Stimulated activated naive CD8-positive, alpha-beta T cell treated with anti-CD3 and anti-CD28 coated beads, Interleukin-15, amount 100 ng/mL, for 72 hours (primary cell): ENCODE measurements around the gene UNKL.

ENCODE experiments used
- ATAC-seq: fragments of 150-1000 bp; cut with Tn5 transposase; 2 replicates; pipeline ENCODE4 v1.10.0; 2021; ENCODE audit warnings: mild to moderate bottlenecking, moderate library complexity
- DNase-seq, 2 donors: peaks; one replicate each; pipeline ENCODE4 v3.0.0; 2021 to 2022
- H3K27ac Mint-ChIP-seq, 2 donors: one replicate each; pipeline ENCODE4 v1.8.0; 2022; ENCODE audit warnings: mild to moderate bottlenecking in 2 of 2, mixed read lengths in 2 of 2, moderate library complexity in 2 of 2
- H3K27me3 Mint-ChIP-seq: one replicate; pipeline ENCODE4 v1.8.0; 2022; ENCODE audit warnings: mixed read lengths
- H3K4me1 Mint-ChIP-seq: one replicate; pipeline ENCODE4 v1.8.0; 2022; ENCODE audit warnings: mild to moderate bottlenecking, mixed read lengths
- H3K4me3 Mint-ChIP-seq, 2 donors: one replicate each; pipeline ENCODE4 v1.8.0; 2022; ENCODE audit warnings: mild to moderate bottlenecking in 2 of 2, mixed read lengths in 2 of 2, moderate library complexity in 1 of 2
- H3K9me3 Mint-ChIP-seq, 2 donors: one replicate each; pipeline ENCODE4 v1.8.0; 2022; ENCODE audit warnings: mixed read lengths in 2 of 2

Gene UNKL

GRCh38 chr16:1366060-1366711, 48.3 kb downstream of the UNKL start:
- H3K4me3 Mint-ChIP-seq, result no peak overlapping the region
- H3K27me3 Mint-ChIP-seq, result no peaks in the 10 kb centered on the region
- H3K9me3 Mint-ChIP-seq, result no peaks in the 10 kb centered on the region
- DNase-seq (no peak), ATAC-seq (peak; percentile 1)
- peak overlapping the region in 1 of 2 donors; percentile 79 for H3K27ac Mint-ChIP-seq
- peaks cover 14% of the 10 kb centered on the region for H3K4me1 Mint-ChIP-seq

GRCh38 chr16:1364510-1364909, 50.0 kb downstream of the UNKL start:
- ATAC-seq (no peak), DNase-seq (no peak)
- peaks cover 14% of the 10 kb centered on the region for H3K4me1 Mint-ChIP-seq
- H3K27me3 Mint-ChIP-seq, result no peaks in the 10 kb centered on the region
- H3K27ac Mint-ChIP-seq, result peak overlapping the region in 1 of 2 donors; percentile 19
- H3K4me3 Mint-ChIP-seq, result no peak overlapping the region
- H3K9me3 Mint-ChIP-seq, result no peaks in the 10 kb centered on the region

GRCh38 chr16:1363501-1364041, 50.9 kb downstream of the UNKL start:
- ATAC-seq, result peak; percentile 93
- DNase-seq, result peak; percentile 74 to 75
- H3K27ac Mint-ChIP-seq, result peak overlapping the region in 1 of 2 donors; percentile 54
- H3K27me3 Mint-ChIP-seq, result no peaks in the 10 kb centered on the region
- H3K4me1 Mint-ChIP-seq, result peaks cover 14% of the 10 kb centered on the region
- H3K4me3 Mint-ChIP-seq, result no peak overlapping the region
- H3K9me3 Mint-ChIP-seq, result no peaks in the 10 kb centered on the region

GRCh38 chr16:1362807-1363206, 51.7 kb downstream of the UNKL start:
- Mint-ChIP-seq H3K27ac (peak overlapping the region in 1 of 2 donors; percentile 89), H3K4me3 (no peak overlapping the region), H3K27me3 (no peaks in the 10 kb centered on the region), H3K9me3 (no peaks in the 10 kb centered on the region), H3K4me1 (peaks cover 20% of the 10 kb centered on the region)
- ATAC-seq, result no peak
- no peak for DNase-seq

- no peak for DNase-seq
- ATAC-seq, result no peak
- peaks cover 20% of the 10 kb centered on the region for H3K4me1 Mint-ChIP-seq
- H3K9me3 Mint-ChIP-seq, result no peaks in the 10 kb centered on the region
- H3K27me3 Mint-ChIP-seq, result no peaks in the 10 kb centered on the region
- no peak overlapping the region for H3K27ac Mint-ChIP-seq
- H3K4me3 Mint-ChIP-seq, result no peak overlapping the region
These were observed 52.7 kb downstream of the UNKL start for GRCh38 chr16:1361685-1362360.

- DNase-seq (no peak), ATAC-seq (peak; percentile 31)
- H3K27ac Mint-ChIP-seq, result peak overlapping the region in 1 of 2 donors; percentile 42
- H3K9me3 Mint-ChIP-seq, result no peaks in the 10 kb centered on the region
- peaks cover 45% of the 10 kb centered on the region for H3K4me1 Mint-ChIP-seq
- no peak overlapping the region for H3K4me3 Mint-ChIP-seq
- no peaks in the 10 kb centered on the region for H3K27me3 Mint-ChIP-seq
These were observed 56.5 kb downstream of the UNKL start for GRCh38 chr16:1357906-1358566.

GRCh38 chr16:1356061-1356900, 58.2 kb downstream of the UNKL start:
- H3K4me3 Mint-ChIP-seq, result no peak overlapping the region
- DNase-seq (no peak), ATAC-seq (peak; percentile 1)
- H3K27me3 Mint-ChIP-seq, result no peaks in the 10 kb centered on the region
- H3K4me1 Mint-ChIP-seq, result peaks cover 49% of the 10 kb centered on the region
- H3K9me3 Mint-ChIP-seq, result no peaks in the 10 kb centered on the region
- H3K27ac Mint-ChIP-seq, result peak overlapping the region; percentile 57 to 99

DNA sequence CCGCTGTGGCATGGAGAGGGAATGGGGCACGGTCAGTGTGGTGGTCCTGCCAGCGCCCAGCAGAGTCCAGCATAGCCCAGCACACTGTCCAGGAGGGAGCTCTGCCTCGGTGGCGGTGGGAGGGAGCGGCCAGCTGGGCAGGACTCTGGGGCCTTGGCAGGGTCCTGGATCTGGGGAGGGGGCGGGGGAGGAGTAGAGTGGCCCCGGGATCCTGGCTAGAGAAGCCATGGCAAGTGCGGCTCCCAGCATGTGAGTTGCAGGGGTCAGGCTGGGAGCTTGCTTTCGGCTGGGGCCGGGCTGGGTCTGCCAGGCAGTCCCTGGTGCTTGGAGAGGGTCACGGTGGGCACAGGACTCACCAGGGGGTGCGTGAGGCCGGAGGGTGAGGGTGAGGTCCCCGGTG, 58.9 kb downstream of the UNKL start:
- H3K4me1 Mint-ChIP-seq, result peaks cover 52% of the 10 kb centered on the region
- no peaks in the 10 kb centered on the region for H3K9me3 Mint-ChIP-seq
- H3K27ac Mint-ChIP-seq, result peak overlapping the region in 1 of 2 donors; percentile 99
- no peak overlapping the region for H3K4me3 Mint-ChIP-seq
- no peaks in the 10 kb centered on the region for H3K27me3 Mint-ChIP-seq
- DNase-seq (no peak), ATAC-seq (no peak)

DNA sequence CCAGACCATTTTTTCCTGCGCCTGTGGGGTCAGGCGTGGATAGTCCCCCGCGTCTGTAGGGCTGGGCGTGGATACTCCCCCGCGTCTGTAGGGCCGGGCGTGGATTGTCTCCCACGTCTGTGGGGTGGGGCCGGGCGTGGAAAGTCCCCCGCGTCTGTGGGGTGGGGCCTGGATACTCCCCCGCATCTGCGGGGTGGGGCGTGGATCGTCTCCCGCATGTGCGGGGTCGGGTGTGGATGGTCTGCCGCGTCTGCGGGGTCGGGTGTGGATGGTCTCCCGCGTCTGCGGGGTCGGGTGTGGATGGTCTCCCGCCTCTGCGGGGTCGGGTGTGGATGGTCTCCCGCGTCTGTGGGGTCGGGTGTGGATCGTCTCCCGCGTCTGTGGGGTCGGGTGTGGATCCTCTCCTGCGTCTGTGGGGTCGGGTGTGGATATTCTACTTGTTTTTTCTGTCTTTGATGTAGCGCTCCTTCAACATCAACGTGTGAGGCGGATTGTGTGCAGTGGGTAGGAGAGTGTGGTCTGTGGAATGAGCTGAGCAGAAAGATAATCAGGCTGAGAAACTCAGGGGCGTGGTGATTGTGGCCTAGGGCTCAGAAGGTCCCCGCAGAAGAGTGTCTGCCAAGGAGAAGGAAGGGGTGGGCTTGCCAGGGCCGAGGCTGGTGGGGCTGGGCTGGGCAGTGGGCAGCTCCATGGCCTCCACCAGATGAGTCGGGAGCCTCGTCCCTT, 59.5 kb downstream of the UNKL start:
- ATAC-seq (no peak), DNase-seq (no peak)
- Mint-ChIP-seq H3K4me1 (peaks cover 59% of the 10 kb centered on the region), H3K27me3 (no peaks in the 10 kb centered on the region), H3K9me3 (no peaks in the 10 kb centered on the region), H3K27ac (peak overlapping the region in 1 of 2 donors; percentile 99), H3K4me3 (peak overlapping the region in 1 of 2 donors; percentile 28)

- DNase-seq, result peak; percentile 88 to 90
- Mint-ChIP-seq H3K27me3 (no peaks in the 10 kb centered on the region), H3K27ac (peak within 1 kb of the TSS; percentile 46 to 95), H3K9me3 (no peaks in the 10 kb centered on the region), H3K4me3 (peak within 1 kb of the TSS; percentile 86 to 89), H3K4me1 (peaks cover 54% of the 10 kb centered on the region)
- ATAC-seq, result peak; percentile 86
These were observed 62.7 kb downstream of the UNKL start, which contains the start of the genes GNPTG and TSR3 for GRCh38 chr16:1351582-1352362. TSS of gene GNPTG (plus strand) at chr16:1351931. CDS start at chr16:1351966, 35 bp downstream. TSS of gene TSR3 (minus strand) at chr16:1351878. CDS start at chr16:1351804, 74 bp downstream.

- ATAC-seq, result peak; percentile 41
These were observed 63.3 kb downstream of the UNKL start for GRCh38 chr16:1351215-1351581.

DNA sequence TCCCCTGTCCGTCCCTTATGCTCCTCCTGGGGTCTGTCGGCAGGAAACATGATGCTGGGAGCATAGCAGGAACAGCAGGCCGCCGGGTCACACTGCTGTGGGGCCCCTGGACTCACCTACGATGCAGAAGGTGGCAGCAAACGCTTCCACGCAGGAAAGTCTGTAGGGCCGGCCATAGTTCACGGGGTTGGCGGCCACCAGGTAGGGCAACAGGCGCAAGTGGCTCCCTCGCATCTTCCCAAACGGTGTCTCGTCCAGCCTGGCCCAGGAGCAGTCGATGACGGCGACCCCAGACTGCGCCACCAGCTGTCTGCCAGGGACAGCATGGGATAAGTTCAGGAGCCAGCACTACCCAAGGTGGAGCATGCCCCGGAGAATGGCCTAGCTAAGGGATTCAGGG, 63.8 kb downstream of the UNKL start:
- DNase-seq (no peak), ATAC-seq (no peak)
- Mint-ChIP-seq H3K4me1 (peaks cover 44% of the 10 kb centered on the region), H3K9me3 (no peaks in the 10 kb centered on the region), H3K4me3 (peak overlapping the region; percentile 80 to 85), H3K27ac (peak overlapping the region in 1 of 2 donors; percentile 93), H3K27me3 (no peaks in the 10 kb centered on the region)

More at GRCh38 chr16:1351215-1351581, 63.3 kb downstream of the UNKL start:
- Mint-ChIP-seq H3K4me1 (peaks cover 49% of the 10 kb centered on the region), H3K27me3 (no peaks in the 10 kb centered on the region), H3K27ac (peak overlapping the region; percentile 46 to 93), H3K4me3 (peak overlapping the region; percentile 80 to 85), H3K9me3 (no peaks in the 10 kb centered on the region)
- no peak for DNase-seq

DNA sequence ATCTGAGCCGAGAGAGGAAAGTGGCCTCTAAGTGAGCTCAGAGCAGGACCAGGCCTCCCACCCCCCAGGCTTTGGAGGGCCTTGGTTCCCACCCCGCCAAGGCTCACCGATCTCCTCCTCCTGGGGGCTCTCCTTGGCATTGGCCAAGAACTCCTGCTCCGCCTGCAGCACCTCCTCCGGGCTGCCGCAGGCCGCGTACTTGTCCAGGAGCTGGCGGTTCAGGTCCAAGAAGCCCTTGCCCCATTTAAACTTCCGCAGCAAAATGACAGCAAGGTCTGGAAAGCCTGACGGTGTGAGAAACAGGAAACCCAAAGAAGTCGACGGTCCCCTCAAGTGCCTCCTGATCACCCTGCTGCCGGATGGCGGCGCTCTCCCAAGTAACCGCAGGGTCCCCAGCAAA, 64.6 kb downstream of the UNKL start:
- H3K4me1 Mint-ChIP-seq, result peaks cover 36% of the 10 kb centered on the region
- no peaks in the 10 kb centered on the region for H3K9me3 Mint-ChIP-seq
- peak overlapping the region; percentile 80 to 85 for H3K4me3 Mint-ChIP-seq
- no peak overlapping the region for H3K27ac Mint-ChIP-seq
- no peaks in the 10 kb centered on the region for H3K27me3 Mint-ChIP-seq
- ATAC-seq (no peak), DNase-seq (no peak)

DNA sequence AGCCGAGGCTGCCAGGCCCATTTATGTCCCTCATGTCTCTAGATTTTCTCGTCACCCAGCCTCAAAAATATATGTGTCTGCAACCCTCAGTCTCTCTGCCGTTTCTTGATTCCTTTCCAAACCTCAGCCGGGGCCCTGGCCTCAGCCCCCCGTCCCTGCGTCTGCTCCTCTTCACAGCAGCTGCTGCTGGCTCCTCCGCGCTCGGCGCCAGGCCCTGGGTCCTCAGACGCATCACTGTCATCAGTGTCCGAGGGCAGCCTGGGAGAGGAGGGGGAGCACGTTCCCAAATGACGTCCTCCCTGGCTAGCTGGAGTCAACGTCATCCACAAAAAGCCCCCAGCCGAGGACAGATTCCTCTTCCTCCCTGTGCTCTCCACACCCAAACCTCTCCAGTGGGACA, 65.2 kb downstream of the UNKL start:
- H3K27me3 Mint-ChIP-seq, result no peaks in the 10 kb centered on the region
- no peak overlapping the region for H3K27ac Mint-ChIP-seq
- H3K9me3 Mint-ChIP-seq, result no peaks in the 10 kb centered on the region
- peaks cover 31% of the 10 kb centered on the region for H3K4me1 Mint-ChIP-seq
- H3K4me3 Mint-ChIP-seq, result no peak overlapping the region
- DNase-seq (no peak), ATAC-seq (no peak)
